ENCODE measurements around the gene BRAF.
"Not testable (repeated sequence)": the region's sequence is repeated elsewhere in the genome, so short reads cannot be mapped to it uniquely, and the experiment has no call there.

The BRAF gene

GRCh38 chr7:140722254-140722653, 202.5 kb downstream of the BRAF start:
- in situ Hi-C loops (cut with MboI; ENCODE audit: low sequenced_read_pairs), result no loop called here

- in situ Hi-C loops (cut with MboI; ENCODE audit: low sequenced_read_pairs), result no loop called here
Observed at GRCh38 chr7:140719721-140720120, 205.0 kb downstream of the BRAF start.

- in situ Hi-C loops (cut with MboI; ENCODE audit: low sequenced_read_pairs), result no loop called here
Observed at GRCh38 chr7:140714331-140715040, 210.2 kb downstream of the BRAF start.

GRCh38 chr7:140712392-140712791, 212.3 kb downstream of the BRAF start:
- in situ Hi-C loops (cut with MboI; ENCODE audit: low sequenced_read_pairs), result not testable (repeated sequence)

- in situ Hi-C loops (cut with MboI; ENCODE audit: low sequenced_read_pairs), result not testable (repeated sequence)
Observed at GRCh38 chr7:140708764-140709163, 216.0 kb downstream of the BRAF start.

GRCh38 chr7:140707132-140707531, 217.6 kb downstream of the BRAF start:
- in situ Hi-C loops (cut with MboI; ENCODE audit: low sequenced_read_pairs), result no loop called here

GRCh38 chr7:140704205-140704604, 220.5 kb downstream of the BRAF start:
- in situ Hi-C loops (cut with MboI; ENCODE audit: low sequenced_read_pairs), result no loop called here

GRCh38 chr7:140702774-140703173, 222.0 kb downstream of the BRAF start:
- in situ Hi-C loops (cut with MboI; ENCODE audit: low sequenced_read_pairs), result no loop called here

GRCh38 chr7:140698477-140698876, 226.3 kb downstream of the BRAF start:
- in situ Hi-C loops (cut with MboI; ENCODE audit: low sequenced_read_pairs), result no loop called here

- in situ Hi-C loops (cut with MboI; ENCODE audit: low sequenced_read_pairs), result no loop called here
Observed at GRCh38 chr7:140697447-140698143, 227.1 kb downstream of the BRAF start.

GRCh38 chr7:140696680-140697446, 227.9 kb downstream of the BRAF start, which contains the start of gene NDUFB2:
Gene NDUFB2 (plus strand): TSS chr7:140696708. CDS start chr7:140696745, 37 bp downstream.
- in situ Hi-C loops (cut with MboI; ENCODE audit: low sequenced_read_pairs), result no loop called here

GRCh38 chr7:140696024-140696679, 228.6 kb downstream of the BRAF start:
- in situ Hi-C loops (cut with MboI; ENCODE audit: low sequenced_read_pairs), result no loop called here

- in situ Hi-C loops (cut with MboI; ENCODE audit: low sequenced_read_pairs), result no loop called here
Observed at GRCh38 chr7:140695381-140695780, 229.3 kb downstream of the BRAF start.

- in situ Hi-C loops (cut with MboI; ENCODE audit: low sequenced_read_pairs), result no loop called here
Observed at GRCh38 chr7:140694592-140694991, 230.1 kb downstream of the BRAF start.

GRCh38 chr7:140693849-140694248, 230.9 kb downstream of the BRAF start:
- in situ Hi-C loops (cut with MboI; ENCODE audit: low sequenced_read_pairs), result not testable (repeated sequence)

GRCh38 chr7:140691376-140692045, 233.2 kb downstream of the BRAF start:
- in situ Hi-C loops (cut with MboI; ENCODE audit: low sequenced_read_pairs), result no loop called here

- in situ Hi-C loops (cut with MboI; ENCODE audit: low sequenced_read_pairs), result no loop called here
Observed at GRCh38 chr7:140689199-140690152, 235.3 kb downstream of the BRAF start.

GRCh38 chr7:140688341-140688740, 236.4 kb downstream of the BRAF start:
- in situ Hi-C loops (cut with MboI; ENCODE audit: low sequenced_read_pairs), result no loop called here

- in situ Hi-C loops (cut with MboI; ENCODE audit: low sequenced_read_pairs), result no loop called here
Observed at GRCh38 chr7:140686921-140687320, 237.8 kb downstream of the BRAF start.
